Measurements from ENCODE around the gene PTTG2. TPM values are rescaled to one million over a fixed set of nuclear protein-coding genes. Genes with fewer than 3 reads are reported as not detected.

PTTG2 gene
- polyA plus RNA-seq, 1 donor from 2014 or later: not detected

DNA sequence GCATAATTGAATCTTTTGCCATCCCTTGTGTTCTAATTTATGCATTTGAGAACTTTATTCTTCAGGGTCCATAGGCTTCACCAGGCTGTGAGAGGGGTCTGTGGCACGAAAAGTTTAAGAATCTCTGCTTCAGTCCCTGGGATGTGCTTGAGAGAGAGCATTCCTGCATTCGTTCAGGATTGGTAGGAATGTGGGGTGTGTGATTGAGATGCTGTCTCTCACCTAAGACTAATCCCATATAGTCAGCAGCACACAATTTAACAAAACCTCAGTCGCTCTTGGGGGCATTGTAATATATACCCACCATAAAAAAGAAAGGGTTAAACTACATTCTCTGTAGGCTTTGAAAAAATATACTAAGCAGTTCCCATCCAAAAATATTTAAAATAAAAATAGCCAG lies 41.7 kb downstream of the PTTG2 start:
- no peaks in the 10 kb centered on the region for H3K9me2 ChIP-seq (ENCODE audit: insufficient read depth, low read length)
- no peak overlapping the region for H3K9ac ChIP-seq (ENCODE audit: low read length)
- H3K79me2 ChIP-seq (replicated peaks; ENCODE audit: insufficient read depth, low read length): no peaks in the 10 kb centered on the region
- H3K9me3 ChIP-seq (ENCODE audit: low read length): no peaks in the 10 kb centered on the region
- H3K36me3 ChIP-seq (ENCODE audit: insufficient read depth, low read length): no peaks in the 10 kb centered on the region
- no peak overlapping the region for H3K4me3 ChIP-seq (ENCODE audit: low read length)
- TF ChIP-seq EP300 (conservative IDR thresholded peaks at IDR 0.05; ENCODE audit: poor library complexity, severe bottlenecking) (no peak), REST (IDR thresholded peaks at IDR 0.05; ENCODE audit: borderline replicate concordance) (no peak), CTCF (IDR thresholded peaks at IDR 0.05; ENCODE audit: poor library complexity, severe bottlenecking) (no peak), SMC3 (conservative IDR thresholded peaks at IDR 0.05; ENCODE audit: poor library complexity) (no peak), TAF1 (IDR thresholded peaks at IDR 0.05; ENCODE audit: low read depth) (no peak), EZH2 (IDR thresholded peaks at IDR 0.05; ENCODE audit: borderline replicate concordance, insufficient read depth, low read length, poor library complexity, severe bottlenecking) (no peak), MXI1 (conservative IDR thresholded peaks at IDR 0.05; ENCODE audit: poor library complexity, severe bottlenecking) (no peak), RAD21 (conservative IDR thresholded peaks at IDR 0.05) (no peak), POLR2AphosphoS5 (IDR thresholded peaks at IDR 0.05) (no peak)
- no peaks in the 10 kb centered on the region for H4K20me1 ChIP-seq (ENCODE audit: insufficient read depth)
- H3K27me3 ChIP-seq (ENCODE audit: insufficient read depth, low read depth, low read length): no peaks in the 10 kb centered on the region
- no peaks in the 10 kb centered on the region for H3F3A ChIP-seq (ENCODE audit: insufficient read depth, low read length, poor library complexity, severe bottlenecking)
- no peak overlapping the region for H3K27ac ChIP-seq (ENCODE audit: low read length)
- no peak overlapping the region for H3K4me2 ChIP-seq (ENCODE audit: low read length)
- H2AFZ ChIP-seq (ENCODE audit: low read depth, low read length): no peak overlapping the region

DNA sequence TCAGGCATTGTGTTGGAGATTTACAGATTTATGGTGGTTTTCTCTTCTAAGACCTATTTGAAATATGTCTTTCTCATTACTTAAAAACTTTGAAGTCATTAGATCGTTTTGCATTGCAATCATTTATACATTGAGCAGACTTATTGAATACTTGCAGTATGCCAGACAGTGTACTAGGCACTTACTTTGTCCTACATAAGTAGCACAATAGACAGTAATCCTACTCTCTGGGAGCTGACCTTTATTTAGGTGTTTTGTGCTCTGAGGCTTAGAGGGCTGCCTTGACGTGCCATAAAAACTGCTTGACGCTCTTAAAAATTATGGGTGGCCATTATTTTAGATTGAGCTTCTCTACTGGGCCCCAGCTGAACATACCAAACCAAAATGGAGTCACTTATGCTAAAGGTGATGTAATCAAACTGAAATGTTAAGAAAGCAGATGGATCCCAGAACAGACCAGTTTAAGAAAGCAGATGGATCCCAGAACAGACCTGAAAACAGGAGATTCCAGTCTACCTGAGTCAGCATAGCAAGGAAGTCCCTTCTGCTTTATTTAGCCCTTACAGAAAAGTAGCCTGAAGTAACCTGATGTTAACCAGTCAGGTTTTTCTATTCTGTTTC lies 42.4 kb downstream of the PTTG2 start:
- Histone ChIP-seq H3K9me3 (ENCODE audit: low read length) (no peaks in the 10 kb centered on the region), H4K20me1 (ENCODE audit: insufficient read depth) (no peaks in the 10 kb centered on the region), H3K79me2 (replicated peaks; ENCODE audit: insufficient read depth, low read length) (no peaks in the 10 kb centered on the region), H3K36me3 (ENCODE audit: insufficient read depth, low read length) (no peaks in the 10 kb centered on the region), H3K4me3 (ENCODE audit: low read length) (no peak overlapping the region), H3K27me3 (ENCODE audit: insufficient read depth, low read depth, low read length) (no peaks in the 10 kb centered on the region), H2AFZ (ENCODE audit: low read depth, low read length) (no peak overlapping the region), H3K9ac (ENCODE audit: low read length) (no peak overlapping the region), H3F3A (ENCODE audit: insufficient read depth, low read length, poor library complexity, severe bottlenecking) (no peaks in the 10 kb centered on the region), H3K4me2 (ENCODE audit: low read length) (no peak overlapping the region), H3K9me2 (ENCODE audit: insufficient read depth, low read length) (no peaks in the 10 kb centered on the region), H3K27ac (ENCODE audit: low read length) (no peak overlapping the region)
- TF ChIP-seq CTCF (IDR thresholded peaks at IDR 0.05; ENCODE audit: poor library complexity, severe bottlenecking) (no peak), TAF1 (IDR thresholded peaks at IDR 0.05; ENCODE audit: low read depth) (no peak), MXI1 (conservative IDR thresholded peaks at IDR 0.05; ENCODE audit: poor library complexity, severe bottlenecking) (no peak), POLR2AphosphoS5 (IDR thresholded peaks at IDR 0.05) (no peak), RAD21 (conservative IDR thresholded peaks at IDR 0.05) (no peak), REST (IDR thresholded peaks at IDR 0.05; ENCODE audit: borderline replicate concordance) (no peak), EZH2 (IDR thresholded peaks at IDR 0.05; ENCODE audit: borderline replicate concordance, insufficient read depth, low read length, poor library complexity, severe bottlenecking) (no peak), EP300 (conservative IDR thresholded peaks at IDR 0.05; ENCODE audit: poor library complexity, severe bottlenecking) (no peak), SMC3 (conservative IDR thresholded peaks at IDR 0.05; ENCODE audit: poor library complexity) (no peak)

Data from neural cell (in vitro differentiated cells).